HepG2 (cell line): ENCODE measurements around the gene IER5L.

Experiments
- CBX2 ChIP-seq, 2 experiments: fragments of 200-600 bp in 1 of 2; sonication (generic); formaldehyde crosslinking in 1 of 2; IDR thresholded peaks; 2 replicates each; pipeline versions ENCODE4 v1.7.0 to v1.8.1; 2018 to 2022; ENCODE audit warnings: low read depth in 2 of 2, low read length in 1 of 2, mild to moderate bottlenecking in 1 of 2, missing genetic modification reagents in 1 of 2
- CTCF ChIP-seq: sonication (generic); formaldehyde crosslinking; IDR thresholded peaks from 2 replicates; pipeline ENCODE4 v1.5.0; 2020; ENCODE audit warnings: mild to moderate bottlenecking, missing genetic modification reagents, moderate library complexity
- EZH2 ChIP-seq: conservative IDR thresholded peaks from 2 replicates; pipeline ENCODE4 v1.6.1; 2012; ENCODE audit warnings: mild to moderate bottlenecking, low read depth, low read length, moderate library complexity
- IRF2 ChIP-seq: IDR thresholded peaks from 2 replicates; pipeline ENCODE4 v1.6.1; 2018; ENCODE audit warnings: missing genetic modification reagents, missing compliant biosample characterization
- ISL2 ChIP-seq: sonication (generic); formaldehyde crosslinking; IDR thresholded peaks from 2 replicates; pipeline ENCODE4 v1.5.0; 2020; ENCODE audit warnings: missing genetic modification reagents
- MBD4 ChIP-seq: IDR thresholded peaks from 2 replicates; pipeline ENCODE4 v1.6.1; 2012; ENCODE audit warnings: low read length, inconsistent platforms, borderline replicate concordance
- POLR2AphosphoS5 ChIP-seq: IDR thresholded peaks from 2 replicates; pipeline ENCODE4 v1.6.1; 2012; ENCODE audit warnings: low read depth, low read length
- TFAP4 ChIP-seq: sonication (generic); IDR thresholded peaks from 2 replicates; pipeline ENCODE4 v1.6.1; 2016; ENCODE audit warnings: low read depth, borderline replicate concordance
- ZNF484 ChIP-seq: sonication (generic); formaldehyde crosslinking; IDR thresholded peaks from 2 replicates; pipeline ENCODE4 v1.5.1; 2020; ENCODE audit warnings: mild to moderate bottlenecking, low read depth, missing genetic modification reagents, borderline replicate concordance
- ZNF644 ChIP-seq: IDR thresholded peaks from 2 replicates; pipeline ENCODE4 v1.6.1; 2016; ENCODE audit warnings: low read depth
- TF ChIP-seq, protein P1 (sequence below): sonication (generic); formaldehyde crosslinking; IDR thresholded peaks from 2 replicates; pipeline ENCODE4 v1.8.0; 2022; ENCODE audit warnings: mild to moderate bottlenecking, missing genetic modification reagents, borderline replicate concordance
- TF ChIP-seq, protein P2 (sequence below): sonication (generic); formaldehyde crosslinking; IDR thresholded peaks from 2 replicates; pipeline ENCODE4 v1.5.1; 2020; ENCODE audit warnings: missing genetic modification reagents, mild to moderate bottlenecking, borderline replicate concordance

DNA sequence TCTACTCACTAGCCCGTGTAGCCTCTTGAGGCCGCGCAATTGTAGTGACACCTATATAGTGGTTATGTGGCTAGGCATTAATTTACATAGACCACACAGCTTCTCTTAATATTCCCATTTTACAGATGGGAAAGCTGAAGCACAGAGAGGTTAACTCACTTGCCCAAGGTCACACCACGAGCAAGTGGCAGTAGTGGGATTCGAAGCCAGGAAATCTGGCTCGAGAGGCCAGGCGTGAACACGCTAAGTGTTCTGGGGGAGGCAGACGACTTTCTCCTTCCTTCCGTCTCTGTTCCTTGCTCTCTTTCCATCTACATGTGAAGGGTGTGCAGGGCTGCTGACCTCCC is 49.8 kb upstream of the IER5L start:
- TF ChIP-seq IRF2 (no peak), MBD4 (no peak), ZNF644 (CRISPR knock-in tag) (no peak), CBX2 (IDR thresholded peaks at IDR 0.05; ENCODE audit: low read depth, low read length) (no peak), CBX2 (CRISPR knock-in tag; IDR thresholded peaks at IDR 0.05; ENCODE audit: low read depth) (no peak), CTCF (CRISPR knock-in tag) (no peak), EZH2 (no peak), ZNF484 (no peak), POLR2AphosphoS5 (no peak), ISL2 (CRISPR knock-in tag) (no peak), TFAP4 (no peak)
- TF ChIP-seq, protein P1, sequence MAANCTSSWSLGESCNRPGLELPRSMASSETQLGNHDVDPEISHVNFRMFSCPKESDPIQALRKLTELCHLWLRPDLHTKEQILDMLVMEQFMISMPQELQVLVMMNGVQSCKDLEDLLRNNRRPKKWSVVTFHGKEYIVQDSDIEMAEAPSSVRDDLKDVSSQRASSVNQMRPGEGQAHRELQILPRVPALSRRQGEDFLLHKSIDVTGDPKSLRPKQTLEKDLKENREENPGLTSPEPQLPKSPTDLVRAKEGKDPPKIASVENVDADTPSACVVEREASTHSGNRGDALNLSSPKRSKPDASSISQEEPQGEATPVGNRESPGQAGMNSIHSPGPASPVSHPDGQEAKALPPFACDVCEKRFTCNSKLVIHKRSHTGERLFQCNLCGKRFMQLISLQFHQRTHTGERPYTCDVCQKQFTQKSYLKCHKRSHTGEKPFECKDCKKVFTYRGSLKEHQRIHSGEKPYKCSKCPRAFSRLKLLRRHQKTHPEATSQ = no peak
- TF ChIP-seq, protein P2, sequence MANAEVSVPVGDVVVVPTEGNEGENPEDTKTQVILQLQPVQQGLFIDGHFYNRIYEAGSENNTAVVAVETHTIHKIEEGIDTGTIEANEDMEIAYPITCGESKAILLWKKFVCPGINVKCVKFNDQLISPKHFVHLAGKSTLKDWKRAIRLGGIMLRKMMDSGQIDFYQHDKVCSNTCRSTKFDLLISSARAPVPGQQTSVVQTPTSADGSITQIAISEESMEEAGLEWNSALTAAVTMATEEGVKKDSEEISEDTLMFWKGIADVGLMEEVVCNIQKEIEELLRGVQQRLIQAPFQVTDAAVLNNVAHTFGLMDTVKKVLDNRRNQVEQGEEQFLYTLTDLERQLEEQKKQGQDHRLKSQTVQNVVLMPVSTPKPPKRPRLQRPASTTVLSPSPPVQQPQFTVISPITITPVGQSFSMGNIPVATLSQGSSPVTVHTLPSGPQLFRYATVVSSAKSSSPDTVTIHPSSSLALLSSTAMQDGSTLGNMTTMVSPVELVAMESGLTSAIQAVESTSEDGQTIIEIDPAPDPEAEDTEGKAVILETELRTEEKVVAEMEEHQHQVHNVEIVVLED (CRISPR knock-in tag) = no peak
